ENCODE data around the gene THADA.

GRCh38 chr2:43212216-43212835 lies 383.5 kb downstream of the THADA start:
- no peak for TF ChIP-seq CTCF (IDR thresholded peaks at IDR 0.05)
- no peak for TF ChIP-seq EP300 (IDR thresholded peaks at IDR 0.05)

All from suprapubic skin (tissue), 3 donors.